Activated T-helper 2 cell treated with anti-CD3 and anti-CD28 coated beads, Interferon-gamma antibody, Interleukin-2, Interleukin-4, amounts not matched to agents 10 μg/mL and 5 μg/mL and 100 μg/mL, durations not matched to agents 14 hours and 24 hours and 36 hours (primary cell): ENCODE data around the gene RPS19BP1. TPM values are rescaled to one million over a fixed set of nuclear protein-coding genes. Genes with fewer than 3 reads are reported as not detected.

Source experiments
- DNase-seq: peaks from one replicate; pipeline ENCODE4 v3.0.0; 2021; ENCODE audit warnings: low spot score
- H3K27ac Mint-ChIP-seq: one replicate; pipeline ENCODE4 v1.8.0; 2021; ENCODE audit warnings: mixed read lengths
- H3K27me3 Mint-ChIP-seq: one replicate; pipeline ENCODE4 v1.8.0; 2021; ENCODE audit warnings: low read depth, mixed read lengths
- H3K36me3 Mint-ChIP-seq: one replicate; pipeline ENCODE4 v1.8.0; 2021; ENCODE audit warnings: low read depth, mixed read lengths
- H3K4me1 Mint-ChIP-seq: one replicate; pipeline ENCODE4 v1.8.0; 2021; ENCODE audit warnings: low read depth, mixed read lengths
- H3K4me3 Mint-ChIP-seq: one replicate; pipeline ENCODE4 v1.8.0; 2021; ENCODE audit warnings: low read depth, mild to moderate bottlenecking, moderate library complexity, mixed read lengths
- H3K9me3 Mint-ChIP-seq: one replicate; pipeline ENCODE4 v1.8.0; 2021; ENCODE audit warnings: mixed read lengths
- intact Hi-C: fragments of 100-400 bp; cut with micrococcal nuclease; formaldehyde crosslinking; loops from one replicate; pipeline ENCODE4 v1.15.1; 2023
- total RNA-seq: library from RNA; stranded (reverse); gene quantifications from 2 replicates; pipeline ENCODE4 v1.2.3, GENCODE V29; 2022

RPS19BP1 gene
- total RNA-seq, 1 donor from 2014 or later, result 78.4 TPM

DNA sequence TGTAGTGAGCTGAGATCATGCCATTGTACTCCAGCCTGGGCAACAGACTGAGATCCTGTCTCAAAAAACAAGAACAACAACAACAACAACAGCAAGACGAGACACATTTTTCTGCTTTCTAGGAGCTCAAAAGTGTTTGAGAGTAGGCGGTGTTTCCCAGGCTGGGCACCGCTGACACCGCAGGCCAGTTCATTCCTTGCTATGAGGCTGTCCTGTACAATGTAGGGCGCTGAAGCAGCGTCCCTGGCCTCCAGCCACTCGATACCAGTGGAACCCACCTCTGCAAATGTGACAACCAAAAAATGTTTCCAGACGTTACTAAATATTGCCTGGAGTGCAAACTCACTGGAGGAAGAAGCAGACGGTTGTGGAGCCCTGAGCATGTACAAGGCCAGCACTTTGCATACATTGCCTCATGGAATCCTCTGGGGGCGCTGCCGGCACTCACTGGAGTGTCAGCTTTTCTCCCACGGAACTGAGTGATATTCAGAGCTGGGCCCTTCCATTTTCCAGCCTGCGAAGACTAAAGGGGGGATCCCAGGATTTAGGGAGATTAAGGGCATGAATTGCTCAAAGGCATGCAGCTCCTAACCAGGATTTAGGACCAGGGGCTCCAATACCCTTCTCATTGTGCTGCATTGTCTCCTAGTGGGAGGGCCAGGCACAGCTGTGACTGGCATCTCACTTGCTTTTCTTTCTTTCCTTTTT lies 36.3 kb downstream of the RPS19BP1 start:
- no peaks in the 10 kb centered on the region for H3K27me3 Mint-ChIP-seq
- H3K4me3 Mint-ChIP-seq, result no peak overlapping the region
- H3K4me1 Mint-ChIP-seq, result peaks cover 8% of the 10 kb centered on the region
- no peaks in the 10 kb centered on the region for H3K9me3 Mint-ChIP-seq
- DNase-seq, result peak; percentile 43
- no peaks in the 10 kb centered on the region for H3K36me3 Mint-ChIP-seq
- H3K27ac Mint-ChIP-seq, result no peak overlapping the region
- intact Hi-C loops, result loop anchor here (2.0 kb wide), 1 partner anchor 541 kb away; no protein-coding TSS in a partner anchor

DNA sequence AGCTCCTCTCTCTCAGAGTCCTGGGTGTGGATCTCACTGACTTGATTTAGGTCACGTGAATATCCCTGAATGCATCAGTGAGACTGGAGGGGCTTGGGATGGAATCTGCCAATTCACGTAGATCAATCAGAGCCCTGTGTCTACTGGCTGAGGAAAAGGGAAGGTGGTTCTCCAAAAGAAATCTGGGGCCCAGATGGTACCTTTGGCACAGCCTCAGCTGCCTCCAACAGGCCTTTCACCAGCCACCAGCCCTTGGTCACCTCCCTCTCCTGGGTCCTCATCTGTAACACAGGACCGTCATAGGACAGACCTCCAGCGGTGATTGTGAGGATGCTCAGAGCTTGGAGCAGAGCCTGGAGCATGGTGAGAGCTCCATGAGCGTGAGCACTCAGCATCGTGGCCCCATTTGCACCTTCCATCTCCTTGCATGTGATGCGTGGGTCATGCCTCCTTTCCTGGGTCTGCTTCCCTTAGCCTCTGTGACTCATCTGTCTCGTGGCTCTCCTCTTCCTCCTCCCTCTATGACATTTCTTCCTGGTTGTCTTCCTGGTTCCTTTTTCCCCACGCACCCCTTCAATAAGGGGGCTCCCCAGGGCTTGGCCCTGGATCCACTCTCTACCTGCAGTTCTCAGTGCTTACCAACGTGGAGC lies 38.0 kb downstream of the RPS19BP1 start:
- Mint-ChIP-seq H3K4me3 (no peak overlapping the region), H3K9me3 (no peaks in the 10 kb centered on the region), H3K27me3 (no peaks in the 10 kb centered on the region), H3K4me1 (peaks cover 13% of the 10 kb centered on the region), H3K27ac (peak overlapping the region; percentile 52), H3K36me3 (no peaks in the 10 kb centered on the region)
- intact Hi-C loops, result no loop called here
- no peak for DNase-seq

DNA sequence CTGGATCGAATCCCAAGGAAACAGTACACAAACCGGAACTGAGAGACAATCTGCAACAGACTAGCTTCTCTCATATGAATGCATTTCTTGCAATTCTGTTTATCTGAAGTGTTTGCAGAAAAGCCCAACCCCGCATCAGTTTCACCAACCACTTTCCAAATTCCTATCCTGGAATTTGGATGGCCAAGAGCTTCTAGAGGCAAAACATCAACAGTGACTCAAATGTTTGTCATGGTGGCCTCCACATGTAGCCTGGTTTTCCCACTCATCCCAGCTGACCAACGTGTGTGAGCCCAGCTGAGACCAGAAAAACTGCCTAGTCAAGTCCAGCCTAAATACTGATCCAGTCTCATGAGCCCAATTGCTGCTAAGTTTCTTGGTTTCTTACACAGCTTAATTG lies 38.8 kb downstream of the RPS19BP1 start:
- H3K36me3 Mint-ChIP-seq, result no peaks in the 10 kb centered on the region
- peaks cover 13% of the 10 kb centered on the region for H3K4me1 Mint-ChIP-seq
- no peak for DNase-seq
- H3K9me3 Mint-ChIP-seq, result no peaks in the 10 kb centered on the region
- no peak overlapping the region for H3K4me3 Mint-ChIP-seq
- intact Hi-C loops, result loop anchor here (1.0 kb wide), 1 partner anchor 36 kb away; no protein-coding TSS in a partner anchor
- no peak overlapping the region for H3K27ac Mint-ChIP-seq
- no peaks in the 10 kb centered on the region for H3K27me3 Mint-ChIP-seq

DNA sequence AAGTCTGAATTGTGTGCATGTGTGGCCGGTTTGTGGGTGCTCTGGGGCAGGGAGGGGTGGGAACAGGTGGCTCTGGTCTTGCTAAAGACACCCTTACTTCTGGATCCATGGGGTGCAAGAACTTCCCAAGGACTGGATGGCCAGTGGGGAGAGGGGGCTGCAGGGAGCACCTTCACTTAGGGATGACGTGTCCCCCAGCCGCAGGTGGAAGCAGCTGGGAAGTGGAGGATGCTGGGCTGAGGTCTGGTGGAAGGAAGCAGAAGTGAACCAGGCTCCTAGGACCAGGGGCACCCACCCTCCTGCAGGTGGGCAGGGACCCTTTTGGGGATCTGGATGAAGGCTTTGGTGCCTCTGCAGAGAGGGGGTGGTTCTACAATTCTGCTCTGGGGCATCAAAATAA lies 40.4 kb downstream of the RPS19BP1 start:
- Mint-ChIP-seq H3K4me3 (no peak overlapping the region), H3K4me1 (peaks cover 13% of the 10 kb centered on the region), H3K9me3 (no peaks in the 10 kb centered on the region), H3K27me3 (no peaks in the 10 kb centered on the region), H3K27ac (no peak overlapping the region), H3K36me3 (no peaks in the 10 kb centered on the region)
- intact Hi-C loops, result no loop called here
- no peak for DNase-seq

DNA sequence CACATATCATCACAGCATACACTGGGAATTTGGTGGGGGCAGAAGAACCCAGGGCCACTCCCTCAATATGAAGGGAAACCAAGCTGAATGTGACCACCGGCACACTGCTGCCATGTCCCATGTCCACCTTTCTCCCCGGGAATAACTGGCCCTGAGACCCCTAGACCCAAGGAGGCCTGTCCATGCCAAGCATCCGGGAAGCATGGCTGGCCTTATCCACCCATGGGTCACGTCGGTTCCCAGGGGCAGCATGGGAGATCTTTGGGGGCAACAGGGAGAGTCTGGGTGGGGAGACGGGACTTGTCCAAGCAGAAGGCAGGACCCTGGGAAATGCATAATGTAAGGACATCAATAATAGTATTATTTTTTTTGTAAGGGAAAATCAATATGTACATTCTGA lies 40.9 kb downstream of the RPS19BP1 start:
- Mint-ChIP-seq H3K27me3 (no peaks in the 10 kb centered on the region), H3K9me3 (no peaks in the 10 kb centered on the region), H3K27ac (no peak overlapping the region), H3K4me3 (no peak overlapping the region), H3K4me1 (peaks cover 13% of the 10 kb centered on the region), H3K36me3 (no peaks in the 10 kb centered on the region)
- intact Hi-C loops, result no loop called here
- no peak for DNase-seq

DNA sequence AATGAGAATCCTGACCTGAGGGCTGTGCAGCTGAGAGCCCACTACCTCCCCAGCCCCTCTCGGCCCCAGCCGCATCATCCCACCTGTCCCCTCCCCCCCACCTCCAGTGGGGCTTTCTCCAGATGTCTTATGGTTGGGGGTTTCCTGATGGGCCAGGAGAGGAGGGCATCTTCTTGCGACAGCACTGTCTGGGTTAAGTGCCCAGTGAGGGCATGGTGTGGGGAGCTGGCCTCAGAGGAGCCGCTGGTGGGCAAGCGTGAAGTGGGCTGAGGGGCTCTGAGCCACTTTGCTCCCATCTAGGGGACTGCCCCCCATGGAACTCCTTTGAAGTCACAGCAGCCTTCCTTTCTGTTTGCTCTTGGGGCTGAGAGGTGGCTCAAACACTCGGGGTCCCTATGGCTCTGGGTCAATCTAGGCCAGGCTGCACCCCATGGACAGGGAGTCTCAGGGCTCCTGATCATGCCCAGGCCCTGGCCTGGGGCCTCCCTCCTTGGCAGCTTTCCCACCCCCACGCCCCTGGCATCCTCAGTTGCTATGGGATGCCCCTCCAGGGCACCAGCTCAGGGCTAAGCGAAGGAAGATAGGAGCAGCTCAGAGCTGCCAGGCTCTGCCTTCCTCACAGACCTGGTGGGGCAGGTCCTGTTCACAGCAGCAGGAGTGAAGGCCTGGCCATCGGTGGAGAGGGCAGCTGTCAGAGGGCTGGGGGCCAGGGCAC lies 41.4 kb downstream of the RPS19BP1 start:
- H3K27me3 Mint-ChIP-seq, result no peaks in the 10 kb centered on the region
- no peaks in the 10 kb centered on the region for H3K9me3 Mint-ChIP-seq
- DNase-seq, result no peak
- no peak overlapping the region for H3K4me3 Mint-ChIP-seq
- H3K4me1 Mint-ChIP-seq, result peaks cover 11% of the 10 kb centered on the region
- intact Hi-C loops, result no loop called here
- no peaks in the 10 kb centered on the region for H3K36me3 Mint-ChIP-seq
- H3K27ac Mint-ChIP-seq, result no peak overlapping the region

DNA sequence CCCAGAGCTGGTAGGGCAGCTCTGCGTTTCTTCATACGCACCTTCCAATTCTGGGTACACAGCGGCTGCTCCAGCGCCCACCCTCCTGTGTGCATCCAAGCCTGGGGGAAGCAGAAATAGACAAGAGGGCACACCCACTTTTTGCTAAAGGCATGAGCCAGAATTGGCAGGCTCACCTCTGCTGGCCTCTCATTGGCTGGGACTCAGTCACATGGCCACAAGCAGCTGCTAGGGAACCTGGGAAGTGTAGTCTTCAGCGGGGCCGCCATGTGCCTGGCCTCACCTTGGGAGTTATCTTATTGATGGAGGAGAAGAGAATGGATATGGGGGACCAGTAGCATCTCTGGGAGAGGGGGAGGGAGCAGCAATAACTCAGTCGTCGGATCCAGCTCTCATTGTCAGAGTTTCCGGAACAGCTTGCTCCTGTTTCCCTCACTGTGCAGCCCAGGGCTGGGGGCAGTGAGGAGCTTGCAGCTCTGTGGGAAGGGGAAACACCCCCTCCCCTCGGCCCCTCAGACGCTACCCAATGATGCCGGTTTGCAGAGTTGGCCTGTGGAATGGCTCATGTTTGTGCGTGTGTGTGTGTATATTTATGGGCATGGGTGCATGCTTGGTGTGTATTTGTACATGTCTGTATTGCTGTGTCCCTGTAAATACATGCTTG lies 42.3 kb downstream of the RPS19BP1 start:
- Mint-ChIP-seq H3K4me3 (no peak overlapping the region), H3K27ac (peak overlapping the region; percentile 44), H3K36me3 (no peaks in the 10 kb centered on the region), H3K4me1 (peaks cover 11% of the 10 kb centered on the region), H3K9me3 (no peaks in the 10 kb centered on the region), H3K27me3 (no peaks in the 10 kb centered on the region)
- peak; percentile 71 for DNase-seq
- intact Hi-C loops, result no loop called here

DNA sequence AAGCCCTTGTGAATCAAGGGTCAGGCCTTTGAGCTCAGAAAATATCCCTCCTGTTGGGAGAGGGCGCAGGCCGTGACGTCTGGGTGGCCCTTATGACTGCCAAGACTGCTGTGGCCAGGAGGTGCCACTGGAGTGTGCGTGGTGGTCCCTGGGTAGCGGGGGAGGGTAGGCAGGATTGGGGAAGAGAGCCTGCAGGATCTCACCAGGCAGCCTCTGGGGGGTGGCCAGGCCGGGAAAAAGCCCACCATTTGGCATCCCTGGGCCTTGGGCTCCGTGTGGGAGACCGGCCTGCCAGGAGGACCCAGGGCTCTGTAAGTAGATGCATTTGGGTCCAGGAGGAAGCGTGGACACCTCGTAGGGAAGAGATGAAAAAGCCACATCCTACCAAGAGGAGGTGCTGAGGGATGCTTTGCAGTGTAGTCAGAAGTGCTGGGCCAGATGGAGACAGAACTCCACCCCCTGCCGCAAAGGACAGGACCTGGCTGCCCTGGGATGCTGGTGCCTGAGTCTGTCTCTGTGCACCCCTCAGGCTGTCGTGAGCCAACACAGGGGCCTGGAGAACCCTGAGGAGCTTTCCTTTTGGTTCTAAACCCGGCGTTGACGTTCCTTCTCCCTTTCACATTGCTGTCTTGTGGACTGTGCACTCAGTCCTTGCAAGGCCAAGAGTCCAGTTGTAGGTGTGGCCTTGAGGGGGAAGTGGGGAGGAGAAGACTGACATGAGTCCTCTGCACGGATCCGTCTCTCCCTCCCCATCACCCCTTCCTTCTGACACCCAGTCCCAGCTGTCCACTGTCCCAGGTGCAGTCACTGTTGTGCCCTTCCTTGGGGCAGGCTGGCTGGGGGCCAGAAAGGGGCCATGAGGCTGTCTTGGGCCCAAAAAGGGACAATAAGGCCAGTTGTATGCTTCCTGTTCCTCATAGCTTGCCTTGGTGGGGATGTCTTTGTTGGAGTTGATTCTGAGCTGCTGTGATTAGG lies 43.2 kb downstream of the RPS19BP1 start:
- no peak for DNase-seq
- intact Hi-C loops, result no loop called here
- Mint-ChIP-seq H3K4me3 (no peak overlapping the region), H3K27ac (no peak overlapping the region), H3K4me1 (peaks cover 8% of the 10 kb centered on the region), H3K36me3 (no peaks in the 10 kb centered on the region), H3K27me3 (no peaks in the 10 kb centered on the region), H3K9me3 (no peaks in the 10 kb centered on the region)

DNA sequence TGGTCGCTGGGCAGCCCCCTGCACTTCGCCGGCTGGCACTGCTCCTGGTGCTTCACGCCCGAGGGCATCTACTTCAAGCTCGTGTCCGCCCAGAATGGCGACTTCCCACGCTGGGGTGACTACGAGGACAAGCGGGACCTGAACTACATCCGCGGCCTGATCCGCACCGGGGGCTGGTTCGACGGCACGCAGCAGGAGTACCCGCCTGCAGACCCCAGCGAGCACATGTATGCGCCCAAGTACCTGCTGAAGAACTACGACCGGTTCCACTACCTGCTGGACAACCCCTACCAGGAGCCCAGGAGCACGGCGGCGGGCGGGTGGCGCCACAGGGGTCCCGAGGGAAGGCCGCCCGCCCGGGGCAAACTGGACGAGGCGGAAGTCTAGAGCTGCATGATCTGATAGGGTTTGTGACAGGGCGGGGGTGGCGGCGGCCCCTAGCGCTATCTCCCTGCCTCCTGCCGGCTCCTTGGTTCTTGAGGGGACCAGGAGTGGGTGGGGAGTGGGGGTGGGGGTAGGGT lies 43.9 kb downstream of the RPS19BP1 start:
- H3K9me3 Mint-ChIP-seq, result no peaks in the 10 kb centered on the region
- intact Hi-C loops, result no loop called here
- H3K4me3 Mint-ChIP-seq, result no peak overlapping the region
- H3K4me1 Mint-ChIP-seq, result peaks cover 7% of the 10 kb centered on the region
- DNase-seq, result no peak
- no peaks in the 10 kb centered on the region for H3K36me3 Mint-ChIP-seq
- H3K27ac Mint-ChIP-seq, result no peak overlapping the region
- no peaks in the 10 kb centered on the region for H3K27me3 Mint-ChIP-seq

DNA sequence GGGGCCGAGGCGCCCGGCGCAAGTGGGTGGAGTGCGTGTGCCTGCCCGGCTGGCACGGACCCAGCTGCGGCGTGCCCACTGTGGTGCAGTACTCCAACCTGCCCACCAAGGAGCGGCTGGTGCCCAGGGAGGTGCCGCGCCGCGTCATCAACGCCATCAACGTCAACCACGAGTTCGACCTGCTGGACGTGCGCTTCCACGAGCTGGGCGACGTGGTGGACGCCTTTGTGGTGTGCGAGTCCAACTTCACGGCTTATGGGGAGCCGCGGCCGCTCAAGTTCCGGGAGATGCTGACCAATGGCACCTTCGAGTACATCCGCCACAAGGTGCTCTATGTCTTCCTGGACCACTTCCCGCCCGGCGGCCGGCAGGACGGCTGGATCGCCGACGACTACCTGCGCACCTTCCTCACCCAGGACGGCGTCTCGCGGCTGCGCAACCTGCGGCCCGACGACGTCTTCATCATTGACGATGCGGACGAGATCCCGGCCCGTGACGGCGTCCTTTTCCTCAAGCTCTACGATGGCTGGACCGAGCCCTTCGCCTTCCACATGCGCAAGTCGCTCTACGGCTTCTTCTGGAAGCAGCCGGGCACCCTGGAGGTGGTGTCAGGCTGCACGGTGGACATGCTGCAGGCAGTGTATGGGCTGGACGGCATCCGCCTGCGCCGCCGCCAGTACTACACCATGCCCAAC lies 44.6 kb downstream of the RPS19BP1 start:
- Mint-ChIP-seq H3K4me1 (peaks cover 4% of the 10 kb centered on the region), H3K4me3 (no peak overlapping the region), H3K36me3 (no peaks in the 10 kb centered on the region), H3K9me3 (no peaks in the 10 kb centered on the region), H3K27me3 (no peaks in the 10 kb centered on the region), H3K27ac (no peak overlapping the region)
- no peak for DNase-seq
- intact Hi-C loops, result no loop called here

DNA sequence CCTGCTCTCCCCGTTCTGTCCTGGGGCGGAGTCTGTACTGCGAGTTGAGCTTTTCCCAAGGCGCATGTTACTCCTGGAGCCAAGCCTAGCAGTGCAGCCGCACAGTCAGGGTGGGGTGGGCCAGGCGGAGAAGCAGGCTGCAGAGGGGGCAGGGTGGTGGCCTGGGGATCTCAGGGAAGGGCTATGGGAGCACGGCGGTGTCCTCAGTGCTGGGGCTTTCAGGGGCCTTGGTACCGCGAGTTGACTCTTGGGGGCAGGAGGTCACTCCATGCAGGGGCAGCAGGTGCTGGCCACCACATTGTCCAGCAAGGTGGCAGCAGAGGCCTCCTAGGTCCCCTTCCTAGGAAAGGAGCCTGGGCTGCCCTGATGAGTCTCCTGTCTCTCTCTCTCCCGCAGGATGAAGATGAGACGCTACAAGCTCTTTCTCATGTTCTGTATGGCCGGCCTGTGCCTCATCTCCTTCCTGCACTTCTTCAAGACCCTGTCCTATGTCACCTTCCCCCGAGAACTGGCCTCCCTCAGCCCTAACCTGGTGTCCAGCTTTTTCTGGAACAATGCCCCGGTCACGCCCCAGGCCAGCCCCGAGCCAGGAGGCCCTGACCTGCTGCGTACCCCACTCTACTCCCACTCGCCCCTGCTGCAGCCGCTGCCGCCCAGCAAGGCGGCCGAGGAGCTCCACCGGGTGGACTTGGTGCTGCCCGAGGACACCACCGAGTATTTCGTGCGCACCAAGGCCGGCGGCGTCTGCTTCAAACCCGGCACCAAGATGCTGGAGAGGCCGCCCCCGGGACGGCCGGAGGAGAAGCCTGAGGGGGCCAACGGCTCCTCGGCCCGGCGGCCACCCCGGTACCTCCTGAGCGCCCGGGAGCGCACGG lies 45.4 kb downstream of the RPS19BP1 start:
- intact Hi-C loops, result no loop called here
- Mint-ChIP-seq H3K27ac (no peak overlapping the region), H3K36me3 (no peaks in the 10 kb centered on the region), H3K4me3 (no peak overlapping the region), H3K4me1 (peaks cover 4% of the 10 kb centered on the region), H3K27me3 (no peaks in the 10 kb centered on the region), H3K9me3 (no peaks in the 10 kb centered on the region)
- no peak for DNase-seq
